Measurements from ENCODE around the gene ENSA. TPM values are rescaled to one million over a fixed set of nuclear protein-coding genes. Genes with fewer than 3 reads are reported as not detected.
"Not testable (repeated sequence)": the region's sequence is repeated elsewhere in the genome, so short reads cannot be mapped to it uniquely, and the experiment has no call there.

The ENSA gene
- total RNA-seq, 1 experiment from 2014 or later: 194 TPM

GRCh38 chr1:150596095-150596892 is 33.1 kb downstream of the ENSA start:
- Histone ChIP-seq H3K9me3 (ENCODE audit: low read length) (no peaks in the 10 kb centered on the region), H3K4me2 (ENCODE audit: low read length) (peak overlapping the region; percentile 40), H3F3A (ENCODE audit: low read length, unreplicated experiment) (no peaks in the 10 kb centered on the region), H3K4me1 (ENCODE audit: insufficient read depth, low read length) (peaks cover 11% of the 10 kb centered on the region), H3K79me2 (ENCODE audit: low read length) (no peaks in the 10 kb centered on the region), H4K20me1 (ENCODE audit: low read length) (no peaks in the 10 kb centered on the region), H3K4me3 (ENCODE audit: low read length) (no peak overlapping the region), H3K9ac (ENCODE audit: low read length) (no peak overlapping the region), H3K36me3 (ENCODE audit: low read depth, low read length) (no peaks in the 10 kb centered on the region), H3K27me3 (ENCODE audit: low read length) (no peaks in the 10 kb centered on the region), H3K9me2 (replicated peaks; ENCODE audit: low read length) (no peaks in the 10 kb centered on the region), H3K27ac (ENCODE audit: low read length) (peak overlapping the region; percentile 84), H2AFZ (ENCODE audit: low read length) (no peak overlapping the region)
- ChIA-PET POLR2A (ENCODE audit: unreplicated experiment) (no interaction called here), CTCF (no interaction called here)
- BruUV-seq (replicated peaks): no TSS peak
- DNase-seq: peak; percentile 76
- ATAC-seq: peak; percentile 90
- intact Hi-C loops (cut with micrococcal nuclease): no loop called here
- no peak for TF ChIP-seq EZH2phosphoT487 (IDR thresholded peaks at IDR 0.05; ENCODE audit: borderline replicate concordance, low read length)
- no peak for TF ChIP-seq EZH2 (IDR thresholded peaks at IDR 0.05; ENCODE audit: low read length, unreplicated experiment)
- no peak for TF ChIP-seq CTCF (conservative IDR thresholded peaks at IDR 0.05; ENCODE audit: low read depth, low read length)

GRCh38 chr1:150582371-150582770 is 47.0 kb downstream of the ENSA start:
- peaks cover 19% of the 10 kb centered on the region for H4K20me1 ChIP-seq (ENCODE audit: low read length)
- no peaks in the 10 kb centered on the region for H3K9me3 ChIP-seq (ENCODE audit: low read length)
- H3K27ac ChIP-seq (ENCODE audit: low read length): no peak overlapping the region
- H3F3A ChIP-seq (ENCODE audit: low read length, unreplicated experiment): peaks cover 3% of the 10 kb centered on the region
- TF ChIP-seq CTCF (conservative IDR thresholded peaks at IDR 0.05; ENCODE audit: low read depth, low read length): no peak
- TF ChIP-seq EZH2 (IDR thresholded peaks at IDR 0.05; ENCODE audit: low read length, unreplicated experiment): no peak
- TF ChIP-seq EZH2phosphoT487 (IDR thresholded peaks at IDR 0.05; ENCODE audit: borderline replicate concordance, low read length): no peak
- H3K4me3 ChIP-seq (ENCODE audit: low read length): no peak overlapping the region
- H3K79me2 ChIP-seq (ENCODE audit: low read length): peaks cover 30% of the 10 kb centered on the region
- peaks cover 17% of the 10 kb centered on the region for H3K36me3 ChIP-seq (ENCODE audit: low read depth, low read length)
- no peak overlapping the region for H3K9ac ChIP-seq (ENCODE audit: low read length)
- DNase-seq (no peak), ATAC-seq (no peak)
- intact Hi-C loops (cut with micrococcal nuclease): no loop called here
- peaks cover 7% of the 10 kb centered on the region for H3K4me1 ChIP-seq (ENCODE audit: insufficient read depth, low read length)
- CTCF ChIA-PET: no interaction called here
- H3K4me2 ChIP-seq (ENCODE audit: low read length): no peak overlapping the region
- no peaks in the 10 kb centered on the region for H3K27me3 ChIP-seq (ENCODE audit: low read length)
- POLR2A ChIA-PET (ENCODE audit: unreplicated experiment): no interaction called here
- BruUV-seq (replicated peaks): no TSS peak
- no peaks in the 10 kb centered on the region for H3K9me2 ChIP-seq (replicated peaks; ENCODE audit: low read length)
- no peak overlapping the region for H2AFZ ChIP-seq (ENCODE audit: low read length)

GRCh38 chr1:150581962-150582361 is 47.5 kb downstream of the ENSA start:
- DNase-seq; H3K27me3 ChIP-seq (ENCODE audit: low read length); H2AFZ ChIP-seq (ENCODE audit: low read length); intact Hi-C loops (cut with micrococcal nuclease); ATAC-seq; H3K4me1 ChIP-seq (ENCODE audit: insufficient read depth, low read length); H3K4me3 ChIP-seq (ENCODE audit: low read length); H3K9ac ChIP-seq (ENCODE audit: low read length); H3K9me3 ChIP-seq (ENCODE audit: low read length); H3K9me2 ChIP-seq (replicated peaks; ENCODE audit: low read length); BruUV-seq (replicated peaks); H3K27ac ChIP-seq (ENCODE audit: low read length); CTCF ChIA-PET; H3K4me2 ChIP-seq (ENCODE audit: low read length); POLR2A ChIA-PET (ENCODE audit: unreplicated experiment); H3F3A ChIP-seq (ENCODE audit: low read length, unreplicated experiment): not testable (repeated sequence)
- Histone ChIP-seq H3K36me3 (ENCODE audit: low read depth, low read length) (peaks cover 21% of the 10 kb centered on the region), H4K20me1 (ENCODE audit: low read length) (peaks cover 23% of the 10 kb centered on the region), H3K79me2 (ENCODE audit: low read length) (peaks cover 34% of the 10 kb centered on the region)

GRCh38 chr1:150581437-150581836 is 48.0 kb downstream of the ENSA start:
- CTCF ChIA-PET; H3K27me3 ChIP-seq (ENCODE audit: low read length); H3K4me3 ChIP-seq (ENCODE audit: low read length); H3K4me1 ChIP-seq (ENCODE audit: insufficient read depth, low read length); H3K4me2 ChIP-seq (ENCODE audit: low read length); intact Hi-C loops (cut with micrococcal nuclease); BruUV-seq (replicated peaks); POLR2A ChIA-PET (ENCODE audit: unreplicated experiment); ATAC-seq; DNase-seq; H3K9ac ChIP-seq (ENCODE audit: low read length); H3K9me3 ChIP-seq (ENCODE audit: low read length); H2AFZ ChIP-seq (ENCODE audit: low read length); H3K27ac ChIP-seq (ENCODE audit: low read length); H3K9me2 ChIP-seq (replicated peaks; ENCODE audit: low read length); H3F3A ChIP-seq (ENCODE audit: low read length, unreplicated experiment): not testable (repeated sequence)
- Histone ChIP-seq H3K36me3 (ENCODE audit: low read depth, low read length) (peaks cover 26% of the 10 kb centered on the region), H3K79me2 (ENCODE audit: low read length) (peaks cover 39% of the 10 kb centered on the region), H4K20me1 (ENCODE audit: low read length) (peaks cover 28% of the 10 kb centered on the region)

GRCh38 chr1:150580966-150581365 is 48.4 kb downstream of the ENSA start:
- H3F3A ChIP-seq (ENCODE audit: low read length, unreplicated experiment); H3K9me2 ChIP-seq (replicated peaks; ENCODE audit: low read length); CTCF ChIA-PET; H3K4me2 ChIP-seq (ENCODE audit: low read length); H3K9ac ChIP-seq (ENCODE audit: low read length); H2AFZ ChIP-seq (ENCODE audit: low read length); intact Hi-C loops (cut with micrococcal nuclease); BruUV-seq (replicated peaks); H3K27ac ChIP-seq (ENCODE audit: low read length); POLR2A ChIA-PET (ENCODE audit: unreplicated experiment); H3K27me3 ChIP-seq (ENCODE audit: low read length); H3K9me3 ChIP-seq (ENCODE audit: low read length); H3K4me3 ChIP-seq (ENCODE audit: low read length); ATAC-seq; DNase-seq: not testable (repeated sequence)
- H3K79me2 ChIP-seq (ENCODE audit: low read length): peaks cover 44% of the 10 kb centered on the region
- peaks cover 31% of the 10 kb centered on the region for H3K36me3 ChIP-seq (ENCODE audit: low read depth, low read length)
- peaks cover 11% of the 10 kb centered on the region for H3K4me1 ChIP-seq (ENCODE audit: insufficient read depth, low read length)
- peaks cover 33% of the 10 kb centered on the region for H4K20me1 ChIP-seq (ENCODE audit: low read length)
